ENCODE data around the gene PDE4D.

PDE4D gene

DNA sequence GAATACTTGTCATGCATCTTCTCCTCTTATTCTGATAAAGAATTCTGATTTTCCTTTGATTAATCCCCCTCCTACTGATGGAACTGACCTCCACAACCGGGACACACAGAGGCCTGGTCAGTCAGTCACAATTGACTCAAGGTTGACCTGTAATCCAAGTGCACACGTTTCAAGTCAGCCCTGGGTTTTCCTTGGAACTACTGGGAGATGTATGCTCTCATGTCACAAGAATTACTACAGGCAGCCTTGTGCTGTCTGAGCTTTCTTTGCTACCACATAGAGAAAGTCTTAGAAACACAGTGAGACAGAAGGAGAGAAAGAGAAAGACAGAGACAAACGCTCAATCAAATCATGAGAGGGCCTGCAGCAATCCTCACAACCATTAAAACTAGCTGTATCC is 345.8 kb downstream of the PDE4D start:
- DNase-seq, result no peak
- Histone ChIP-seq H3K27ac (no peak overlapping the region), H3K36me3 (no peaks in the 10 kb centered on the region), H3K27me3 (ENCODE audit: insufficient read depth, low read depth, severe bottlenecking) (no peaks in the 10 kb centered on the region), H3K9me3 (ENCODE audit: severe bottlenecking) (no peaks in the 10 kb centered on the region), H3K4me3 (ENCODE audit: low read depth, low read length) (no peak overlapping the region)
- TF ChIP-seq, protein P1, sequence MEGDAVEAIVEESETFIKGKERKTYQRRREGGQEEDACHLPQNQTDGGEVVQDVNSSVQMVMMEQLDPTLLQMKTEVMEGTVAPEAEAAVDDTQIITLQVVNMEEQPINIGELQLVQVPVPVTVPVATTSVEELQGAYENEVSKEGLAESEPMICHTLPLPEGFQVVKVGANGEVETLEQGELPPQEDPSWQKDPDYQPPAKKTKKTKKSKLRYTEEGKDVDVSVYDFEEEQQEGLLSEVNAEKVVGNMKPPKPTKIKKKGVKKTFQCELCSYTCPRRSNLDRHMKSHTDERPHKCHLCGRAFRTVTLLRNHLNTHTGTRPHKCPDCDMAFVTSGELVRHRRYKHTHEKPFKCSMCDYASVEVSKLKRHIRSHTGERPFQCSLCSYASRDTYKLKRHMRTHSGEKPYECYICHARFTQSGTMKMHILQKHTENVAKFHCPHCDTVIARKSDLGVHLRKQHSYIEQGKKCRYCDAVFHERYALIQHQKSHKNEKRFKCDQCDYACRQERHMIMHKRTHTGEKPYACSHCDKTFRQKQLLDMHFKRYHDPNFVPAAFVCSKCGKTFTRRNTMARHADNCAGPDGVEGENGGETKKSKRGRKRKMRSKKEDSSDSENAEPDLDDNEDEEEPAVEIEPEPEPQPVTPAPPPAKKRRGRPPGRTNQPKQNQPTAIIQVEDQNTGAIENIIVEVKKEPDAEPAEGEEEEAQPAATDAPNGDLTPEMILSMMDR (IDR thresholded peaks at IDR 0.05; ENCODE audit: low read depth, low read length), result no peak

DNA sequence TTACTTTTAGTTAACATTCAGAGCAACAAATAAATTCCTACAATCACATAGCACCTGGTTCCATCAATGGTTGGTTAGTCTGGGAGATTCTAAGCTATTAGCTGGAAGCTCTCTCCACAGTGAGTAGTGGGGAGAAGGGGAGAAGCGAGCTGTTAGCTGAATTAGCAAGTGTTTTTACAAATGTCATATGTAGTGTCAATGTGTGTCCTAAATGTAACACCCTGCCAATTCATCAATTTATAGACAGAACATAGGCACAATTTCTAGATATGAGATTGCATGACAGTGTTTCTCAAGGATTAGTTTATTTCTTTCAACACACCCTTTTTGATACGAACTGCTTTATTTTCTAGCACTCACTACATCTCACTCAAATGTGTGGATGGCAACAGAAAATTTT is 349.0 kb downstream of the PDE4D start:
- TF ChIP-seq, protein P1 (IDR thresholded peaks at IDR 0.05; ENCODE audit: low read depth, low read length), result no peak
- Histone ChIP-seq H3K9me3 (ENCODE audit: severe bottlenecking) (no peaks in the 10 kb centered on the region), H3K27ac (no peak overlapping the region), H3K27me3 (ENCODE audit: insufficient read depth, low read depth, severe bottlenecking) (no peaks in the 10 kb centered on the region), H3K4me3 (ENCODE audit: low read depth, low read length) (no peak overlapping the region), H3K36me3 (no peaks in the 10 kb centered on the region)
- DNase-seq, result no peak

DNA sequence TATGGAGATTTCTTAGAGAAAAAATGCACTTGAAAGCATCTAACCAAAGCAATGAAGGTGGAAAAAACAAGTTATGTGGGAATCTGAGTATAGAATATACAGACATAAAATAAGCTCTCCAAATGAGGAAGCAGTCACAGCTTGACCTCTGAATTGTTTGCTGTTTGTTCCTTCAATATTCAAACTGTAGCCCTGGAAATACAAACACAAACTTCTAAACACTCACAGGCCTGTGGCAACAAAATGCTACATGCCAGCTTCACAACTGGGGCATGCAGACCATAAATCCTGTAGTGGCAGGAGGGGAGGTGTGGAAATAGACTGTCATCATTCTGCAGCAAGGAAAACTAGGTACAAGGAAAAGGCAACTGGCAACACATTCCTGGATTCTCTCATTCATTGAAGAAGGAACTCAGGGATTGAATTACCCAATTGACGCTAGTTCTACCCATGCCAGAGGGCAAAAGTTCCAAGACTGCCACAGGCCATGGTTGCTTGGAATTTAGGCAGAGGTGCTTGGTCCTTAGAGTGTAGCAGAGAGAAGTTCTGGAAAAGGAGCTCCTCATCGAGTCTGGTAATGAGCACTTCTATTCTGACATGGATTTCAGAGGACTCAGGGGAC is 349.6 kb downstream of the PDE4D start:
- H3K27ac ChIP-seq, result no peak overlapping the region
- TF ChIP-seq, protein P1 (IDR thresholded peaks at IDR 0.05; ENCODE audit: low read depth, low read length), result no peak
- no peak for DNase-seq

DNA sequence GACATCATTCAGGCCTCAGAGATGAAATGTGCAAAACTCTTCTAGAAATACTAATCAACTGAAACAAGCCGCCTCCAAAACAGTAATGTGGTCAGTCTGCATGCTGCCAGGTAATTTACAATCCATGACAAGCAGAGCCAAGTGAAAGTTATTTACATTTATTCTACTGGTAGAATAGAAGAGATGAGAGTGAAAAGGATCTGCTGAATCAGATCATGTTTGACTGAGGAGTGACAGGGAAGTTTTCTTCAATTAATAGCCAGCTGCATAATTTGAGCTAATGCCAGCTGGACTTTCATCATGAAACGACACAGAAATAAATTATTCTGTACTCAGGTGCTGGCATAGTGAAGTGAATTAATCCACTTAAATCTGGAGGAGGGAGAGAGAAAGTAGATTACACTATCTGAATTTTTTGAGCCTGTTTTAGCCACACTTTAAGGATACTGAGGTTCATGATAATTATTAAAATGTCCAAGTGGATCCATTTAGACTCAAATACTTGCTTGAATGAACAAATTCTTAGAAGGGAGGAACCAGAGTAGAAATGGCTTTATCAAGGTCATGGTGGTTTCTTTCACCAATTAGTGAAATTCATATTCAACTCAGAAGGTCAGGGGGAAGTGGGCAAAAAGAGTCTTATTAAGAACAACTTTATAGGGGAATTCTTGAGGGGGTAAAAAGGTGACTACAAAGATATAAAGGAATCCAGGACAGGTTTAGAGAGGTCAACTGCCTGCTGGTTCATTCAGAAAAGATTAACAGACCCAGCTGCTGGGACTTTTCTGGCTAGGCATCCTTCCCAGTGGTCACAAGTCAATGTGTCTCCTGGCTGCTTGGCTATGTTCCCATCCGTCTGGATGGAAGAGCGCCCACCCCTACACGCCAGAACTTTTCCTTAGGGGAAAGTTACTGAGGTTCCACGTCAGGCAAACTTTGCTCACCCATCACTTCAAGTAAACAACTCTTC is 350.4 kb downstream of the PDE4D start:
- Histone ChIP-seq H3K36me3 (no peaks in the 10 kb centered on the region), H3K9me3 (ENCODE audit: severe bottlenecking) (no peaks in the 10 kb centered on the region), H3K27me3 (ENCODE audit: insufficient read depth, low read depth, severe bottlenecking) (no peaks in the 10 kb centered on the region), H3K27ac (no peak overlapping the region), H3K4me3 (ENCODE audit: low read depth, low read length) (no peak overlapping the region)
- TF ChIP-seq, protein P1 (IDR thresholded peaks at IDR 0.05; ENCODE audit: low read depth, low read length), result no peak
- DNase-seq, result no peak

More for the DNA sequence above, 349.6 kb downstream of the PDE4D start:
- Histone ChIP-seq H3K4me3 (ENCODE audit: low read depth, low read length) (no peak overlapping the region), H3K36me3 (no peaks in the 10 kb centered on the region), H3K27me3 (ENCODE audit: insufficient read depth, low read depth, severe bottlenecking) (no peaks in the 10 kb centered on the region), H3K9me3 (ENCODE audit: severe bottlenecking) (no peaks in the 10 kb centered on the region)

DNA sequence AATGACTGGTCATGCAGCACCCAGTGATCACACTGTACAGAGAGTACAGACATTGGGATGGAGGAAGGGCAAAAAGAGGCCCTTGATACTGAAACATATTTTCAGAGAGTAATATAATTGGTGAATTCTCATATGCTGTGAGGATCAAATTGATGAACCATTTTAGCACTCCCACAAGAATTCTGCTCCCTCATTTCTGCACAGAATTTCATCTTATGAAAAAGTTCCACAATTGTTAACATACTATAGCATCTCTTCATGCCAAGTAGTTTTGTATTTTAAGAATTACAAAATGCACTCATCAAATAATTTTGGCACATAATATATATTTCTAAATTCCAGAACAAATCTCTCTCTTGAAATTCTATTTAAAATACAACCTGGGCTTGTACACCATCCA is 351.2 kb downstream of the PDE4D start:
- no peaks in the 10 kb centered on the region for H3K27me3 ChIP-seq (ENCODE audit: insufficient read depth, low read depth, severe bottlenecking)
- no peaks in the 10 kb centered on the region for H3K9me3 ChIP-seq (ENCODE audit: severe bottlenecking)
- H3K27ac ChIP-seq, result no peak overlapping the region
- TF ChIP-seq, protein P1 (IDR thresholded peaks at IDR 0.05; ENCODE audit: low read depth, low read length), result no peak
- no peak for DNase-seq
- no peak overlapping the region for H3K4me3 ChIP-seq (ENCODE audit: low read depth, low read length)
- no peaks in the 10 kb centered on the region for H3K36me3 ChIP-seq
